ENCODE data around the gene ZDHHC11.
"Not testable (repeated sequence)": the region's sequence is repeated elsewhere in the genome, so short reads cannot be mapped to it uniquely, and the experiment has no call there.

ZDHHC11 gene

GRCh38 chr5:763998-764781, 86.6 kb downstream of the ZDHHC11 start:
- Histone ChIP-seq H3K4me1 (ENCODE audit: control insufficient read depth, low read length) (no peaks in the 10 kb centered on the region), H3K27ac (ENCODE audit: low read depth, low read length) (no peak overlapping the region), H3K4me3 (ENCODE audit: low read length) (no peak overlapping the region), H3K9me3 (ENCODE audit: control insufficient read depth, insufficient read depth, low read length) (peaks cover 11% of the 10 kb centered on the region; the same call in 1 of the 2 replicates), H3K9me2 (replicated peaks; ENCODE audit: control insufficient read depth, low read length) (no peaks in the 10 kb centered on the region), H3K27me3 (ENCODE audit: control insufficient read depth, low read length) (no peaks in the 10 kb centered on the region), H3K36me3 (ENCODE audit: control insufficient read depth, low read length) (no peaks in the 10 kb centered on the region), H3K4me2 (ENCODE audit: low read length) (no peak overlapping the region), H3K79me2 (ENCODE audit: control insufficient read depth, low read length) (no peaks in the 10 kb centered on the region), H3F3A (ENCODE audit: control insufficient read depth, insufficient read depth) (no peaks in the 10 kb centered on the region), H4K20me1 (ENCODE audit: control insufficient read depth, insufficient read depth, low read depth, low read length) (no peaks in the 10 kb centered on the region)
- TF ChIP-seq CTCF (IDR thresholded peaks at IDR 0.05; ENCODE audit: low read depth, low read length, poor library complexity, severe bottlenecking): no peak

GRCh38 chr5:763397-763796, 87.4 kb downstream of the ZDHHC11 start:
- Histone ChIP-seq H3K9me2 (replicated peaks; ENCODE audit: control insufficient read depth, low read length) (no peaks in the 10 kb centered on the region), H3K27ac (ENCODE audit: low read depth, low read length) (no peak overlapping the region), H4K20me1 (ENCODE audit: control insufficient read depth, insufficient read depth, low read depth, low read length) (no peaks in the 10 kb centered on the region), H3K36me3 (ENCODE audit: control insufficient read depth, low read length) (no peaks in the 10 kb centered on the region), H3F3A (ENCODE audit: control insufficient read depth, insufficient read depth) (no peaks in the 10 kb centered on the region), H3K79me2 (ENCODE audit: control insufficient read depth, low read length) (no peaks in the 10 kb centered on the region), H3K9me3 (ENCODE audit: control insufficient read depth, insufficient read depth, low read length) (peaks cover 11% of the 10 kb centered on the region; the same call in 1 of the 2 replicates), H3K4me3 (ENCODE audit: low read length) (no peak overlapping the region), H3K4me2 (ENCODE audit: low read length) (no peak overlapping the region), H3K27me3 (ENCODE audit: control insufficient read depth, low read length) (no peaks in the 10 kb centered on the region), H3K4me1 (ENCODE audit: control insufficient read depth, low read length) (no peaks in the 10 kb centered on the region)
- TF ChIP-seq EZH2phosphoT487 (IDR thresholded peaks at IDR 0.05; ENCODE audit: borderline replicate concordance, low read length) (no peak), CTCF (IDR thresholded peaks at IDR 0.05; ENCODE audit: low read depth, low read length, poor library complexity, severe bottlenecking) (no peak)

GRCh38 chr5:762996-763395, 87.8 kb downstream of the ZDHHC11 start:
- not testable (repeated sequence) for H3K27me3 ChIP-seq (ENCODE audit: control insufficient read depth, low read length); H3K4me1 ChIP-seq (ENCODE audit: control insufficient read depth, low read length); H3K36me3 ChIP-seq (ENCODE audit: control insufficient read depth, low read length); H3K4me3 ChIP-seq (ENCODE audit: low read length); H3K27ac ChIP-seq (ENCODE audit: low read depth, low read length); H4K20me1 ChIP-seq (ENCODE audit: control insufficient read depth, insufficient read depth, low read depth, low read length); H3F3A ChIP-seq (ENCODE audit: control insufficient read depth, insufficient read depth); H3K9me2 ChIP-seq (replicated peaks; ENCODE audit: control insufficient read depth, low read length); H3K79me2 ChIP-seq (ENCODE audit: control insufficient read depth, low read length); H3K4me2 ChIP-seq (ENCODE audit: low read length)
- peaks cover 11% of the 10 kb centered on the region; the same call in 1 of the 2 replicates for H3K9me3 ChIP-seq (ENCODE audit: control insufficient read depth, insufficient read depth, low read length)

GRCh38 chr5:761854-762710, 88.7 kb downstream of the ZDHHC11 start:
- H3K36me3 ChIP-seq (ENCODE audit: control insufficient read depth, low read length): no peaks in the 10 kb centered on the region
- H3K4me3 ChIP-seq (ENCODE audit: low read length): no peak overlapping the region
- 0 out of 2 replicates have a peak, but pooled peaks cover 3% of the 10 kb centered on the region for H4K20me1 ChIP-seq (ENCODE audit: control insufficient read depth, insufficient read depth, low read depth, low read length)
- H3K9me3 ChIP-seq (ENCODE audit: control insufficient read depth, insufficient read depth, low read length): peaks cover 11% of the 10 kb centered on the region; the same call in 1 of the 2 replicates
- no peaks in the 10 kb centered on the region for H3K27me3 ChIP-seq (ENCODE audit: control insufficient read depth, low read length)
- no peaks in the 10 kb centered on the region for H3K79me2 ChIP-seq (ENCODE audit: control insufficient read depth, low read length)
- H3K9me2 ChIP-seq (replicated peaks; ENCODE audit: control insufficient read depth, low read length): no peaks in the 10 kb centered on the region
- TF ChIP-seq CTCF (IDR thresholded peaks at IDR 0.05; ENCODE audit: low read depth, low read length, poor library complexity, severe bottlenecking) (no peak), EZH2phosphoT487 (IDR thresholded peaks at IDR 0.05; ENCODE audit: borderline replicate concordance, low read length) (no peak)
- no peaks in the 10 kb centered on the region for H3F3A ChIP-seq (ENCODE audit: control insufficient read depth, insufficient read depth)
- no peaks in the 10 kb centered on the region for H3K4me1 ChIP-seq (ENCODE audit: control insufficient read depth, low read length)
- no peak overlapping the region for H3K27ac ChIP-seq (ENCODE audit: low read depth, low read length)
- no peak overlapping the region for H3K4me2 ChIP-seq (ENCODE audit: low read length)

Measured in DOHH2 (cell line).